ENCODE data around the gene SIRT7. TPM values are rescaled to one million over a fixed set of nuclear protein-coding genes. Genes with fewer than 3 reads are reported as not detected.

The SIRT7 gene
- total RNA-seq, 1 donor from 2014 or later: 20.9 TPM

GRCh38 chr17:81902023-81902652 lies 15.8 kb downstream of the SIRT7 start, which contains the start of gene NPB:
NPB (plus strand) TSS chr17:81902238; CDS start chr17:81902278, 40 bp downstream.
- TF ChIP-seq, protein P1, sequence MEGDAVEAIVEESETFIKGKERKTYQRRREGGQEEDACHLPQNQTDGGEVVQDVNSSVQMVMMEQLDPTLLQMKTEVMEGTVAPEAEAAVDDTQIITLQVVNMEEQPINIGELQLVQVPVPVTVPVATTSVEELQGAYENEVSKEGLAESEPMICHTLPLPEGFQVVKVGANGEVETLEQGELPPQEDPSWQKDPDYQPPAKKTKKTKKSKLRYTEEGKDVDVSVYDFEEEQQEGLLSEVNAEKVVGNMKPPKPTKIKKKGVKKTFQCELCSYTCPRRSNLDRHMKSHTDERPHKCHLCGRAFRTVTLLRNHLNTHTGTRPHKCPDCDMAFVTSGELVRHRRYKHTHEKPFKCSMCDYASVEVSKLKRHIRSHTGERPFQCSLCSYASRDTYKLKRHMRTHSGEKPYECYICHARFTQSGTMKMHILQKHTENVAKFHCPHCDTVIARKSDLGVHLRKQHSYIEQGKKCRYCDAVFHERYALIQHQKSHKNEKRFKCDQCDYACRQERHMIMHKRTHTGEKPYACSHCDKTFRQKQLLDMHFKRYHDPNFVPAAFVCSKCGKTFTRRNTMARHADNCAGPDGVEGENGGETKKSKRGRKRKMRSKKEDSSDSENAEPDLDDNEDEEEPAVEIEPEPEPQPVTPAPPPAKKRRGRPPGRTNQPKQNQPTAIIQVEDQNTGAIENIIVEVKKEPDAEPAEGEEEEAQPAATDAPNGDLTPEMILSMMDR (IDR thresholded peaks at IDR 0.05): no peak
- Mint-ChIP-seq H3K27ac (ENCODE audit: unreplicated experiment) (no peak within 1 kb of the TSS), H3K27me3 (ENCODE audit: unreplicated experiment) (no peaks in the 10 kb centered on the region), H3K36me3 (ENCODE audit: unreplicated experiment) (peaks cover 10% of the 10 kb centered on the region), H3K9me3 (ENCODE audit: unreplicated experiment) (no peaks in the 10 kb centered on the region), H3K4me1 (ENCODE audit: unreplicated experiment) (peaks cover 34% of the 10 kb centered on the region), H3K4me3 (ENCODE audit: unreplicated experiment) (no peak within 1 kb of the TSS)
- DNase-seq (ENCODE audit: extremely low spot score, unreplicated experiment): no peak

GRCh38 chr17:81901167-81902022 lies 16.6 kb downstream of the SIRT7 start:
- H3K9me3 Mint-ChIP-seq (ENCODE audit: unreplicated experiment): no peaks in the 10 kb centered on the region
- no peak for DNase-seq (ENCODE audit: extremely low spot score, unreplicated experiment)
- TF ChIP-seq, protein P1 (IDR thresholded peaks at IDR 0.05): no peak
- H3K4me1 Mint-ChIP-seq (ENCODE audit: unreplicated experiment): peaks cover 34% of the 10 kb centered on the region
- no peak overlapping the region for H3K4me3 Mint-ChIP-seq (ENCODE audit: unreplicated experiment)
- H3K36me3 Mint-ChIP-seq (ENCODE audit: unreplicated experiment): peaks cover 10% of the 10 kb centered on the region
- no peak overlapping the region for H3K27ac Mint-ChIP-seq (ENCODE audit: unreplicated experiment)
- H3K27me3 Mint-ChIP-seq (ENCODE audit: unreplicated experiment): no peaks in the 10 kb centered on the region

DNA sequence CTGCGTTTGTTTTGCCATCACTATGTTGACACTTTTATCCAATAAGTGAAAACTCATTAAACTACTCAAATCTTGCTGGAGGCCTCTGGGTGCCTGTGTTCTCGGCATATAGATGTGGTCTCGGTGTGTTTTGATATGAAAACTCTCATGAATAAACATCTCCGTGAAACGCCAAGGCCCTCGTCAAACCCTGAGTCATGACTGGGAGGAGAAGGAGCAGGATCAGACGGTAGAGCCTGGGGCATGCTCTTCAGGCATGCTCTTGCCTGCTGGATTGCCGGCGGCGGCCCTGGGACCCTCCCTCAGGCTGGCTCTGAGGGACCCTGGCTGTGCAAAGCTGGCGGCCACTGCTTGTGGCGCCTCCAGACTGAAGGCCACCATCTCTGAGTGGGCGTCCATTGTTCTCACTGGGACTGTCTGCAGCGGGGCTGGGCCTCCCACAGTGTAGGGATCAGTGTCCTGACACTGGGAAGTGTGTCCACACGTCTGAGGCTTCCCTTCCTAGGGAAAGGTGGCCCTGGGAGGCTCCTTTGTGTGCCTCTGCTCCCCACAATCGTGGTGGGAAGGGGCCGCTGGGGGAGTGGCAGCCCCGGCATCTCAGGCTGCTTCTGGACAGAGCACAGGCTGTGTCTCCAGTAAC lies 17.7 kb downstream of the SIRT7 start:
- peaks cover 10% of the 10 kb centered on the region for H3K36me3 Mint-ChIP-seq (ENCODE audit: unreplicated experiment)
- TF ChIP-seq, protein P1 (IDR thresholded peaks at IDR 0.05): no peak
- H3K9me3 Mint-ChIP-seq (ENCODE audit: unreplicated experiment): no peaks in the 10 kb centered on the region
- DNase-seq (ENCODE audit: extremely low spot score, unreplicated experiment): no peak
- H3K4me3 Mint-ChIP-seq (ENCODE audit: unreplicated experiment): no peak overlapping the region
- peak overlapping the region; percentile 35 for H3K27ac Mint-ChIP-seq (ENCODE audit: unreplicated experiment)
- H3K27me3 Mint-ChIP-seq (ENCODE audit: unreplicated experiment): no peaks in the 10 kb centered on the region
- H3K4me1 Mint-ChIP-seq (ENCODE audit: unreplicated experiment): peaks cover 35% of the 10 kb centered on the region

- H3K27me3 Mint-ChIP-seq (ENCODE audit: unreplicated experiment): no peaks in the 10 kb centered on the region
- no peak overlapping the region for H3K4me3 Mint-ChIP-seq (ENCODE audit: unreplicated experiment)
- H3K4me1 Mint-ChIP-seq (ENCODE audit: unreplicated experiment): peaks cover 35% of the 10 kb centered on the region
- H3K27ac Mint-ChIP-seq (ENCODE audit: unreplicated experiment): peak overlapping the region; percentile 44
- DNase-seq (ENCODE audit: extremely low spot score, unreplicated experiment): no peak
- no peaks in the 10 kb centered on the region for H3K9me3 Mint-ChIP-seq (ENCODE audit: unreplicated experiment)
- TF ChIP-seq, protein P1 (IDR thresholded peaks at IDR 0.05): no peak
- peaks cover 10% of the 10 kb centered on the region for H3K36me3 Mint-ChIP-seq (ENCODE audit: unreplicated experiment)
Observed at GRCh38 chr17:81899514-81900166, 18.3 kb downstream of the SIRT7 start.
